CD4-positive, alpha-beta T cell treated with Interferon gamma for 1 hour (primary cell): ENCODE data around the gene SRPK2.

Source experiments
- DNase-seq: peaks from one replicate; pipeline ENCODE4 v3.0.0-alpha.2; 2020

Gene SRPK2

DNA sequence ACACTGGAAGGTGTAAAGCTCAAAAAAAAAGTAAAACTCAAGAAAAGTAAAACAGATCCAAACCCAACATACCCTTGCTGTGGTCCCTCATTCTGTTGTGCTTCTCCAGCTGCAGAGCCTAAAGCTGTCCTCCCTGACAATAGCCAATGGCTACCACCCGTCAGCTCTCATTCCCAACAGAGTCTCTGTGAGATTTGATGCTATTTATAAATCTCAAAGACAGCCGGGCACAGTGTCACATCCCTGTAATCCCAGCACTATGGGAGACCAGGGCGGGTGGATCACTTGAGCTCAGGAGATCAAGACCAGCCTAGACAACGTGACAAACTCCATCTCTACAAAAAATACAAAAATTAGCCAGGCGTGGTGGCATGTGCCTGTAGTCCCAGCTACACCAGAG lies 258.7 kb downstream of the SRPK2 start:
- no peak for DNase-seq

DNA sequence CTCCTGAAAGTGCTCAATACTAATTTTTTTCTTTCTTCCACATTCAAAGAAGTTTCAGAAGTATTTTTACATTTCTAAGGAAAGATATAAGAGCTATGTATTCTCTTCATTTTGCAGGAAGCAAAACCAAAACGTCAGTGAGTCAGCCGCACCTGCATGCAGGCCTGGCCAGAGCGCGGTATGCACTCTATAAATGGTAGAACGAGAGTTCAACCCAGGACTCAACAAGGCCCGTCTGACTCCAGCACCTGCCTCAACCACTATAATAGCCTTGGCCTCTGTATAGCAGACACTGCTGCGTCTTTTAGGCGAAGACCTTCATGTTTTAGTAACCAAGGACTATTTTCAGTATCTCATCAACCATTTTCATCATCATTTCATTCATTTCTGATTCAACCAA lies 261.5 kb downstream of the SRPK2 start:
- no peak for DNase-seq

DNA sequence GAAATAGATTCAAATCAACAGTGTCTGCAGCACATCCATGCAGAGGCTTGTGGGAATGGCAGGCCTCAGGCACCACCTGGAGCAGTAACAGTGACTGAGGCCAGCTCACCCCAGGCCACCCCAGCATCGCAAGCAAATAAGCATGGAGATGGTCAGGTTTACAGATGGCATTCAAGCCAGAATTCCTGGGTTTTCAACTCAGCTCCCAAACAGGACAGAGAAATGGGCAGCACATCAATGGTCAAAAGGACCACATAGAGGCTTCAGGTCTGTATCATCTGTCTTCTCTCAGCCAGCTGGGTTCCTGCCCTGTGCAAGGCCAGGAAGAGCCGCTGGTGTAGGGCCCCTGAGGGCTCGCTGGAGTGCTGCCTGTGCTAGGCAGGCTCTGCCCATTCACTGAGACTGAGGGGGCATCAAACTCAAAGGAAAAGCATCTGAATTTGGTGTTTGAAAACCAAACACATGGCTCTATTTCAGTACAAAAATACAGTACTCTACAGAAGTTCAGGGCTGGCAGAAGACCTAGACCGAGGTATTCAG lies 262.2 kb downstream of the SRPK2 start:
- no peak for DNase-seq

DNA sequence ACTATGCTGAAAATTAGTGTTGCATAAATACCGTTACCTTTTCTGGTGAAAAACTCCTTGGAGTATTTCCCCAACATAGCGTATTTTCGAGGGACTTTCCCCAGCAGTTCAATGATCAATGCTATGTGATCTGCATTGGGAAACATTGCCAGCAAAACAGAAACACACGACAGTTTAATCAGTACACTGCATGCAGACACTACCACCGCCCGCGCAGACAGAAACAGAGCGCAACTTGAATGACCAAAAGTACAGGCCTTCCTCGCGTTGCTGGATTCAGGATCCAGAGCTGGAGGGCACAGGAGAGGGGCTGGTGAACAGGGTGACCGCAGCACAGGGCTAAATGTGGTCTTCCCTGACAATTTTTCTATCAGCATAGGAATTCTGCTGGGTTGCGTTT lies 263.0 kb downstream of the SRPK2 start:
- DNase-seq: no peak

DNA sequence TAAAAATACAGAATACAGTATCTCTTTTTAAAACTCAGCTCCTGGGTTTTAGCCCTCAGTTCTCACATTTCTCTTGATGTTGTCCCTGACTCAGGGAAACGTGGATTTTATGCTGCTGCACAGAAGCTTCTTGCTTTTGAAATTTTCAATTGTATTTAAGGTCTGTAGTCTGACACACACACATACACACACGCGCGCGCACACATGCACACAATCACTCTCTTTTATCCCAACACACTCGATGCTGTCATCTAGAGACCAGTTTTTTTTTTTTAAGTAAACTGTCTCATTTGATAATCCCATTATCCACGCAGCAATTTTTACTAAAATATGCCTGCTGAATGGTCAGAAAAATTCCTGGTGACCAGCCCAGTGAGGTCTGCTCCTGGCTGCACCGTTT lies 266.1 kb downstream of the SRPK2 start:
- no peak for DNase-seq

DNA sequence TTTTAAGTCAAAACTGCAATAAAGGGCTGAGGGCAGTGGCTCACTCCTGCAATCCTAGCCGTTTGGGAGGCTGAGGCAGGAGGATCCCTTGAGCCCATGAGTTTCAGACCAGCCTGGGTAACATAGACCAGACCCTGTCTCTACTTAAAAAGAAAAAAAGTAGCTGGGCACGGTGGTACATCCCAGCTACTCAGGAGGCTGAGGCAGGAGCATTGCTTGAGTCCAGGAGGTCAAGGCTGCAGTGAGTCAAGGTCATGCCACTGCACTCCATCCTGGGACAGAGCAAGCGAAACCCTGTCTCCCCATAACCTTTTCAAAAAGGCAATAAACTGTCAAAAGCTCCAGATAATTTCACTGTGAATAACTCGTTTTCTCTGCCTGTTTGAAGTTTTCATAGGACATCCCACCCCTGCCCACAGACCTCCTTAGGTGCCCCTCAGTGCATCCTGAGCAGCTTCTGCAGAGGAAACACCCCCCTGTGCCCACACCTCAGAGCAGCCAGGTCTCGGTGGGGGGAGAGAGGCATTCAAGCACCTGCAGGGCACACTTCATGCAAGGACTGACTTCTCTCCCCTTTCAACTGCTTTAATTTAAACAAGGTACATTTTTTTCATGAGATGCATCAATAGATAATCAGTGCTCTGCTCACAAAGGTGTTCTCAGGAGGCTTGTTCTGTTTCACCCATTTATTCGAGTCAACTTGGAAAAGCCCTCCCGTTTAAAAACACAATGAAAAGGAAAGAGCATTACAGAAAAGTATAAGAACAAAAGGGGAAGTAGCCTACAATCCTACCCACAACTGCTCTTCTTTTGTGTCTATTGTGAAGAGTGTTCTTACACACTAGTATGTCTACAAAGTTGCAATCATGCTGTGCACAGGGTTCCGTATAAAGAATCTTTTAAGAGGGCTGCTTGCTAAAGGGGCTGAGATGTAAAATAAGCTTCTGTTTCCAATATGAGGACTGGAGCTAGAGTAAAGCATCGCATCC lies 269.8 kb downstream of the SRPK2 start:
- DNase-seq: no peak

DNA sequence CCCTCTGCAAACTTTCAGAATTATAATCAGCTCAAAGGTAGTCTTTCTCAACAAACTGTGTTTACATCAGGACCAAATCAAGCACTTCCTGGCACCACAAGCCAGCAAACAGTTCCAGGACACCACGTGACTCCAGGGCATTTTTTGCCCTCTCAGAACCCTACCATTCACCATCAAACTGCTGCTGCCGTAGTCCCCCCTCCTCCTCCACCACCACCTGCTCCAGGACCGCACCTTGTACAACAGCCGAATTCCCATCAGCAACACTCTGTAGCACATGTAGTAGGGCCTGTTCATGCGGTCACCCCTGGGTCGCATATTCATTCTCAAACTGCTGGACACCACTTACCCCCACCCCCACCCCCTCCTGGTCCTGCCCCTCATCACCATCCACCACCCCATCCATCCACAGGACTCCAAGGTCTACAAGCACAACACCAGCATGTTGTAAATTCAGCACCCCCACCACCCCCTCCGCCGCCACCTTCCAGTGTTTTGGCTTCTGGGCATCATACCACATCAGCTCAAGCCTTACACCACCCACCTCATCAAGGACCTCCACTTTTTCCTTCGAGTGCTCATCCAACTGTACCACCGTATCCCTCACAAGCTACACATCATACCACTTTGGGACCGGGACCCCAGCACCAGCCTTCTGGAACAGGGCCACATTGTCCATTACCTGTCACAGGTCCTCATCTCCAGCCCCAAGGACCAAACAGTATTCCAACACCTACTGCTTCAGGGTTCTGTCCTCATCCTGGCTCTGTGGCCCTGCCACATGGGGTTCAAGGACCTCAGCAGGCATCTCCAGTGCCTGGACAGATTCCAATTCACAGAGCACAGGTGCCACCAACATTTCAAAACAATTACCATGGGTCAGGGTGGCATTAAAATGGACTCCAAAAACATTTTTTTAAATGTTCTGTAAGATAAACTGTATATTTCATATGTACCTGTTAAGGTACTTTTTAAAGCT lies 276.0 kb downstream of the SRPK2 start:
- no peak for DNase-seq

DNA sequence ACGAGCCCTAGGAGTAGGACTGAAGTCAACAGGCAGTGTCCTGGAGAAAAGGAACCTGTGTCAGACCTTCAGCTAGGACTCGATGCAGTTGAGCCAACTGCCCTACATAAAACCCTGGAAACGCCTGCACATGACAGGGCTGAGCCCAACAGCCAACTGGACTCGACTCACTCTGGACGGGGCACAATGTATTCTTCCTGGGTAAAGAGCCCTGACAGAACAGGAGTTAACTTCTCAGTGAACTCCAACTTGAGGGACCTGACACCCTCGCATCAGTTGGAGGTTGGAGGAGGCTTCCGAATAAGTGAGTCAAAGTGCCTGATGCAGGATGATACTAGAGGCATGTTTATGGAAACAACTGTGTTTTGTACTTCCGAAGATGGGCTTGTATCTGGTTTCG lies 281.3 kb downstream of the SRPK2 start:
- DNase-seq: no peak

DNA sequence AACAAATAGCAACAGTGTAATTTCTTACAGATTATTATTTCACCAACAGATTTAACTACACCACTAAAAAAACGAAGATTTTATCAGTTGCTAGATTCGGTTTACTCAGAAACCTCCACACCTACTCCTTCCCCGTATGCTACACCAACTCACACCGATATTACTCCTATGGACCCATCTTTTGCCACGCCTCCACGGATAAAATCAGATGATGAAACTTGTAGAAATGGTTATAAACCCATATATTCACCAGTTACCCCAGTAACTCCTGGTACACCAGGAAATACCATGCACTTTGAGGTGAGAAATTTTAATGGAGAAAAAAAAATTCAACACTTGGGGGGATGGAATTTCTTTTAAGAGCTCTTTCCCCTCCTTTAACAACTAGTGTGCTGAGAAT lies 282.2 kb downstream of the SRPK2 start:
- DNase-seq: no peak

DNA sequence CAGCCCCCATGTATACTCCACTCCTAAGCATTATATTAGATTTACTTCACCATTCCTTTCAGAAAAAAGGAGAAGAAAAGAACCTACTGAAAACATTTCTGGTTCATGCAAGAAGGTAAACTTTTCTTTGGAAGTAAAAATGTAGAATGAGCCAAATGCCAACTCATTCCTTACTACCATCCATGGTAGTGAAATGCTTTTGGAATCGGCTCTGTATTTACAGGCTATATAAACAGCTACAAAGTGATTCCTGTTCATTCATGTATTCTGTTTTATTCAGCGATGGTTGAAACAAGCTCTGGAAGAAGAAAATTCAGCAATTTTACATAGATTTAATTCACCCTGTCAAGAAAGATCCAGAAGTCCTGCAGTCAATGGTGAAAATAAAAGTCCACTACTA lies 283.1 kb downstream of the SRPK2 start:
- DNase-seq: no peak

DNA sequence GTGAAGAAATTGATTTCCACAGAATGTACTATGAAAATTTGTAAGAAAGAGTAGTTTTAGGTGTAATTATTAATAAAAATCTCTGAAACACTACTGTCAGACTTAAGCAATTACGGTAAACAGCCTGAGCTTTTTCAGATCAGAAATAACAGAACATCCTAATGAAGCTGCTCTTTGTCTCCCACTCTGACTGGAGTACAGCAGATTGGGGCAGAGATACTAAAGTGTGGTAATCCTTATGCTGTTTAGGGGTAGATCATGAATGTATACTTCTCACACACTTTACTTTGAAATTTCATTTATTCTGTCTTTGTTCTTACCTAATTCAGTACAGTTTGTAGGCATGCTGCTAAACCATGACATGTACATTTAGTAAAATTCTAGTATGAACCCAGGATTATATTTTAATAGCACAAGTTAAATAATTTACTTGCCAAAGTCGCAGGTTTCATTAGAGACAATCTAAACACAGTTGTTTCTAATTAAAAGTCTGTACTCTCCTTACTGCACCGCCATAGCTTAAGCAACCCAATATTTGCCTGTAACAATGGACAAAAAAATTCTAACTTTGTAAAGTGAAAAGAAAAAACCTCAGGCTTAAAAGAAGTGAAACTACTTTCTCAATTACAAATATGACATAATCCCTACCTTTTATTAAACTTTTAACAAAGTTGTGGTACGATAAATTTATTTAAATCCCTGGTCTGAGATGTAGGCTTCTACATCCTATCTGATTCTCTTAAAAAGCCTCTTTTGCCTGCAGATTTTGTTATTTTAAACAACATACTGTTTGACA lies 286.0 kb downstream of the SRPK2 start:
- no peak for DNase-seq

DNA sequence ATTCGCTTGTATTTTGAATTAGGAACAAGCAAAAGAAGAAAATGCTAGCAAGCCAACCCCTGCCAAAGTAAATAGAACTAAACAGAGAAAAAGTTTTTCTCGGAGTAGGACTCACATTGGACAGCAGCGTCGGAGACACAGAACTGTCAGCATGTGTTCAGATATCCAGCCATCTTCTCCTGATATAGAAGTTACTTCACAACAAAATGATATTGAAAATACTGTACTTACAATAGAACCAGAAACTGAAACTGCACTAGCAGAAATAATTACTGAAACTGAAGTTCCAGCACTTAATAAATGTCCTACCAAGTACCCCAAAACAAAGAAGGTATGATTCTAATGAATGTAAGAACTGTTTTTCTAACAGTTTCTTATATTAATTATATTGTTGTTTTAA lies 286.9 kb downstream of the SRPK2 start:
- no peak for DNase-seq

DNA sequence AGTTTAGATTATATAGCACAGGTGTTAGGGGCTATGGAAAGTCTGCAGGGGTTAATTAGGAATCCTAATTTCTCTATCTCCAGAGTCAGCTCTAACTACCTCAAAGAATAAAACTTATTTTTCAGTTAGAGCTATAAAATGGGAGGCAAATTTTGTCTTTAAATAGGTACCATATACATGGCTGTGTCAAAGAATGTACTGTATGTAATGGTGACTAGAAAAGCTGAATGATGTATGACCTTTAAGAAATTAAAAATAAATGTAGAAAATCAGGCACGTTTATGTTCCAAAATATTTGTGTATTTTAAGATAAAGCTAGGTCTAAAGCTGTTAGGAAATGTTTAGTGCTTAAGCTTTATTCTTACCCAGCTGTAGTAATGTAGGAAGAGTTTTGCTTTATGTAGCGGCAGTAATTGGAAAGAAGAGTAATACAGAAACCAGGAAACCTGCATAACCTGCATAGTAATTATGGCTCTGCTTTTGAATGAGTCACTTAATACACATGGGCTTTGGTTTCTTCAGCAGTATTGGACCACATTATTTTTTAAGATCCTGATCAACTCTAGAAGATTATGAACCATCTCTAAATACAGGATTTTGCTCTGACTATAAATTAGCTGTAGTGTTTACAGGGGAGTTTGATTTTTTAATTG lies 289.7 kb downstream of the SRPK2 start:
- DNase-seq: no peak

DNA sequence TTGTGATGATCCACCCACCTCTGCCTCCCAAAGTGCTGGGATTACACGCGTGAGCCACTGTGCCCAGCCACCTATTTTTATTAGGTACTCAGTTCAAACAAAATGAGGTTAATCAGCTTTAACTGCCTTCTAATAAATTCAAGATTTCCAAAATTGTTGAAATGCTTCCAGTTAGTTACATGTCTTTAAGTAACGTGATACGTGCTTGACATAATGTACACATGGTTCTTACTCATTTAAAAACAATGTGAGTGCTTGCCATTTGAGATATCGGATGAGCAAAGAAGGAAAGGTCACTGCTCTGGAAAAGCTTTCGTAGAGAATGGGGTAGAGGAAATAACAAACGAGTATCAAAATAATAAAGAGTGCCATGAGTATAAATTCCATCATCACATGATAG lies 291.1 kb downstream of the SRPK2 start:
- DNase-seq: no peak

DNA sequence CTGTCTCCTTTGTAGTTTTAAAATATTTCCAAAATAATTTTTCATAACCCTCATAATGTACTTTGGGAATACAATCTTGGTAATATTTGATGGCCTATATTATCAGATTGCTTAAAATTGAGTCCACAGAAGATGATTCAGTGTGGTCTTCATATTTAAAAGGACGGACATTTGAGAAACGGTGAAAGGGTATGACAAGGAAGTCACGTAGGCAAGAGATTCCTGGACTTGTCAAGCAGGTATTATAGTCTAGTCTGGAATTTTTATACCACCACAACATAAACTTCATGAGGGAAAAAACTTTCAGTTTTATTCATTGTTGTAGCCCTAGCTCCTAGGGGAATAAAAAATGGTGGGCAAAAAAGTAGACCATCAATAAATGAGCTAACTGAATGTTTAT lies 292.4 kb downstream of the SRPK2 start:
- DNase-seq: no peak

DNA sequence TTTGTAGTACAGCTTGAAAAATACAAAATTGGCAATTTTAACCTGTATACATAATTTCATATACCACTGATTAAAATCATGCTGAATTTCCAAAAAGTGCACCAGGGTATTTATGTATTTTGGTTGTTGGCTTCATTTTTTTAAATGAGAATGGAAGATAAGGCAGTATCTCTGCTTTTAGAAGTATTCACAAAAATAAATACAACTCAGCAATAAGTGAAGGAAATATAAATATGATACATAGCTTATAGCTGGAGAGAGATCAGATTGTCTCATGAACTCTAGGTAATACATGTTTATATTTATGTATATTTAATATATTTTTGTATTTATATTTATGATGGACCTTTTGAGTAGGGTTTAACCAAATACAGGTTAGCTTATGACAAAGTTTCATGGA lies 293.8 kb downstream of the SRPK2 start:
- no peak for DNase-seq

DNA sequence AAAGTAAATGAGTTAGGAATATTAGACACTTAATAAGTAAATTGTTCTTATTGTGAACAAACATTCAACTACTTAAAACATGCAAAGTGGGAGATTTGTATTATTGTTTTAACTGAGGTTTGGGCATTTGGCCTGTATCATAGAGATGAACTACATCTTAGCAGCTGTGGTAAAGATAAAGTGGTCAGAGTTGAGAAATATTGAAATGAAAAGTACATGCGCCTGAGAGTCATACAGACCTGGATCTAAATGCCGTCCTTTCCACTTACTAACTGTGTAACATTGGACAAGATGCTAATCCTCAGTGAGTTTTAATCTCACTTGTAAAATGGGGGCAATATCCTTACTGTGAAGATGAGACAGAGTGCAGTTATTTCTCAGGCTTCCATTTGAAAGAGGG lies 300.3 kb downstream of the SRPK2 start:
- DNase-seq: no peak

DNA sequence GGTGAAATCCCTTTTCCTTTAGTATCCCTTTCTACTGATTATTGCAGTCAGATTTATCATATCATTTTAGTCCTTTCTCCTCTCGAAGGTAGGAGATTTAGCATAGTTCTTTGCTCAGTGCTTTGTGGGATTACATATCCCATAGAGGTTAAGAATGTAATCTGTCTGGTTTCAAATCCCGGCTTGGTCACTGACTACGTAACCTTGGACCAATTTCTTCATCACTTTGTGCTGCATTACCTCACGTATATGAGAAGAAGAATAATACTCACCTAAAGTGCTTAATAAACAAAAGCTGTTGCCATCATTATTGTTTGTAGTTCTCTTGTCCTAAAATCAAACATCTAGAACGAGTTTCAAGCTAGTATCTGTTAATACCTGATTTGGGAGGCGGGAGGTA lies 300.7 kb downstream of the SRPK2 start:
- DNase-seq: no peak

DNA sequence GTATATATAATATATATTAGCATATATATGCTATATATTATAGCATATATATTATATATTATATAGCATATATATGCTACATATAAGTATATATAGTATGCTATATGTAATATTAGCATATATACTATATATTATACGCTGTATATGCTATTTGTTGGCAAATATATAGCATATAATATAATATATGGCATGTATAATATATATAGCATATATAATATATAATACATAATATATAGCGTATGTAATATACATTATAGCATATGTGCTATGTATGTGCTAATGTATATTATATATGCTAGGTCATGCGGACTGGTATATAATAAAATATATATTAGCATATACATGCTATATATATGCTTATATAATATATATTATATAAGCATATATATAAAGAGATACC lies 301.9 kb downstream of the SRPK2 start:
- no peak for DNase-seq

DNA sequence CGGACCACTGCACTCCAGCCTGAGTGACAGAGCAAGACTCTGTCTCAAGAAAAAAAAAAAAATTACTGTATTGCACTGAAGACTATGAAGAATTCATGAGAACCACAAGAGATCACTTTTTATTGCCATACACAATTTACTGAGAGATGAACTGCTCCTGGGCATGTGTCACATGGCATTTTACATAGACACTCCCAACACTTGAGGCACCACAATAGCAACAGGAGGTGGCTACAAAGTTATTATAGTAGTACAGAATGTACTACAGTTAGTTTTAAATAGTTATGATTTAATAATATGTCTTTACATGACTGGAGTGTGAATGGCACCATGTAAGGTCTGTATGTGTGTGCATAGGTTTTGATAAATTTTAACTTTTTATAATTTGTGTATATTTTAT lies 304.1 kb downstream of the SRPK2 start:
- no peak for DNase-seq

DNA sequence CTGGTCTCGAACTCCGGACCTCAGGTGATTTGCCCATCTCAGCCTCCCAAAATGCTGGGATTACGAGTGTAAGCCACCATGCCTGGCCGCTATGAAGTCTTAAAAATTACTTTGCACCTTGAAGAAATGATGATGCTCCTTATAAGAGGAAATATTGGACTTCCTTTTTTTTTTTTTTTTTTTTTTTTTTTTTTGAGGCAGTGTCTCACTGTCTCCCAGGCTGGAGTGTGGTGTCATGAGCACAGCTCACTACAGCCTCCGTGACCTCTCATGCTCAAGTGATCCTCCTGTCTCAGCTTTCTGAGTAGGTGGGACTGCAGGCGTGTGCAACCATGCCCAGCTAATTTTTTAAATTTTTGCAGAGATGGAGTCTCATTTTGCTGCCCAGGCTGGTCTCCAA lies 309.4 kb downstream of the SRPK2 start:
- DNase-seq: no peak

DNA sequence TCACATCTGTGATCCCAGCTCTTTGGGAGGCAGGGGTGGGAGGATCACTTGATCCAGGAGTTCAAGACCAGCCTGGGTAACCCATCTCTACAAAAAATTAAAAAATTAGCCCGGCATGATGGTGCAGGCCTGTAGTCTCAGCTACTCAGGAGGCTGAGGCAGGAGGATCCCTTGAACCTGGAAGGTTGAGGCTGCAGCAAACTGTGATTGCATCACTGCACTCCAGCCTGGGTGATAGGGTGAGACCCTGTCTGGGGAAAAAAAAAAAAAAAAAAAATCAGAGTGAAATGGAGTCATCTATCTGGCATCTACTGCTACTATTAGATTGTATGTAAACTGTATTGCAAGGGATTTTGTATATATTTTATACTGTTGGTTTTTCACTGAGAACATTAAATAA lies 315.6 kb downstream of the SRPK2 start:
- no peak for DNase-seq
